Lower lobe of right lung (tissue), 2 donors: ENCODE measurements around the gene CFAP46. TPM values are rescaled to one million over a fixed set of nuclear protein-coding genes. Genes with fewer than 3 reads are reported as not detected.
"Not testable (repeated sequence)": the region's sequence is repeated elsewhere in the genome, so short reads cannot be mapped to it uniquely, and the experiment has no call there.

Source experiments
- ATAC-seq, 2 donors: fragments of 200-7000 bp; cut with Tn5 transposase; one replicate each; pipeline ENCODE4 v1.9.1; 2020 to 2022; ENCODE audit warnings: mild to moderate bottlenecking in 2 of 2, moderate library complexity in 2 of 2
- DNase-seq: peaks from one replicate; pipeline ENCODE4 v3.0.0-alpha.2; 2020
- H3K27ac ChIP-seq: fragments of 200-600 bp; one replicate; pipeline ENCODE4 v1.8.0; 2022
- H3K27me3 ChIP-seq: fragments of 200-600 bp; one replicate; pipeline ENCODE4 v1.8.0; 2022; ENCODE audit warnings: low read depth
- H3K36me3 ChIP-seq: fragments of 200-600 bp; one replicate; pipeline ENCODE4 v1.8.0; 2022; ENCODE audit warnings: mild to moderate bottlenecking
- H3K4me1 ChIP-seq: fragments of 200-600 bp; one replicate; pipeline ENCODE4 v1.8.0; 2022
- H3K4me3 ChIP-seq: fragments of 200-600 bp; one replicate; pipeline ENCODE4 v1.8.0; 2022; ENCODE audit warnings: mild to moderate bottlenecking
- H3K9me3 ChIP-seq: fragments of 200-600 bp; one replicate; pipeline ENCODE4 v1.8.0; 2022
- CTCF ChIP-seq: fragments of 200-600 bp; IDR thresholded peaks from one replicate; pipeline ENCODE4 v1.8.0; 2022; ENCODE audit warnings: antibody characterized with exemption, mild to moderate bottlenecking
- intact Hi-C: fragments of 100-400 bp; cut with DNase I; formaldehyde crosslinking; loops from one replicate; pipeline ENCODE4 v1.11.0; 2022
- total RNA-seq: library from RNA; stranded (reverse); fragmentation: NEBNext Ultra II Directional; extraction: Animal tissue kit (Norgen Biotek cat#: 25700); gene quantifications from one replicate; pipeline ENCODE4 v1.2.1, GENCODE V29; 2021
- donor health status: DM: no; HTN: yes; CAD: no; lungs with severe emphysema.

The CFAP46 gene
- total RNA-seq, 1 donor from 2014 or later = 9.0 TPM

DNA sequence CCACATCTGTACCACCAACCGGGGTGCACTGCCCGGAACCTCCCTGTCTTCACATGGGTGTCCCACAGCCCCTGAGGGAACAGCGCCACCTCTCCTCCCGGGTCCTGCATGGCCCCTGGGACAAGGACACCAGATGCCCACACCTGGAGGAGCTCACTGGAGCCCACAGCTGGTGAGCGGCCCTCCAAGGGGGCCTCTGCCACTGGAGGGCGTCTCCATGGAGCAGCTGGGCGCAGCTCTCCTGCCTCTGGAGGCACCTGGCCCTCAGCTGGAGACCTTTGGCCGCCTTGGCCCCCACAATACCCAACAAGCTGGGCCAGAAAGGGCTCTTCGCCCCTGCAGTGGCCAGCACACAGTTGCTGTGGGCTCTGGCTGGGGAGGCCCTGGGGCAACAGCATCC, 149.2 kb downstream of the CFAP46 start:
- no peak overlapping the region for H3K4me3 ChIP-seq
- H3K4me1 ChIP-seq = no peaks in the 10 kb centered on the region
- intact Hi-C loops = no loop called here
- H3K36me3 ChIP-seq = no peaks in the 10 kb centered on the region
- ATAC-seq = no peak
- no peaks in the 10 kb centered on the region for H3K9me3 ChIP-seq
- H3K27me3 ChIP-seq = peaks cover 52% of the 10 kb centered on the region
- no peak for DNase-seq
- no peak overlapping the region for H3K27ac ChIP-seq
- no peak for TF ChIP-seq CTCF

- Histone ChIP-seq H3K4me1 (no peaks in the 10 kb centered on the region), H3K27ac (no peak overlapping the region), H3K27me3 (peaks cover 56% of the 10 kb centered on the region), H3K4me3 (no peak overlapping the region), H3K36me3 (no peaks in the 10 kb centered on the region), H3K9me3 (no peaks in the 10 kb centered on the region)
- ATAC-seq (no peak), DNase-seq (no peak)
- no peak for TF ChIP-seq CTCF
- intact Hi-C loops = no loop called here
These were observed 149.6 kb downstream of the CFAP46 start for GRCh38 chr10:132792796-132793195.

DNA sequence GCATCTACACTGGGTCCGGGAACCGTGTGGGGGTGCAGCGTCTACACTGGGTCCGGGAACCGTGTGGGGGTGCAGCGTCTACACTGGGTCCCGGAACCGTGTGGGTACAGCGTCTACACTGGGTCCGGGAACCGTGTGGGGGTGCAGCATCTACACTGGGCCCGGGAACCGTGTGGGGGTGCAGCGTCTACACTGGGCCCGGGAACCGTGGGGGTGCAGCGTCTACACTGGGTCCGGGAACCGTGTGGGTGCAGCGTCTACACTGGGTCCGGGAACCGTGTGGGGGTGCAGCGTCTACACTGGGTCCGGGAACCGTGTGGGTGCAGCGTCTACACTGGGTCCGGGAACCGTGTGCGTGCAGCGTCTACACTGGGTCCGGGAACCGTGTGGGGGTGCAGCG, 150.3 kb downstream of the CFAP46 start:
- peaks cover 63% of the 10 kb centered on the region for H3K27me3 ChIP-seq
- not testable (repeated sequence) for H3K9me3 ChIP-seq

GRCh38 chr10:132790934-132791829, 151.2 kb downstream of the CFAP46 start:
- no peaks in the 10 kb centered on the region for H3K36me3 ChIP-seq
- H3K4me3 ChIP-seq = no peak overlapping the region
- no peak overlapping the region for H3K27ac ChIP-seq
- DNase-seq (no peak), ATAC-seq (no peak)
- peaks cover 72% of the 10 kb centered on the region for H3K27me3 ChIP-seq
- peaks cover 15% of the 10 kb centered on the region for H3K4me1 ChIP-seq
- no peaks in the 10 kb centered on the region for H3K9me3 ChIP-seq
- TF ChIP-seq CTCF = no peak
- intact Hi-C loops = no loop called here

More for the DNA sequence above, 150.3 kb downstream of the CFAP46 start:
- intact Hi-C loops, ATAC-seq, H3K36me3 ChIP-seq, H3K4me3 ChIP-seq, DNase-seq, H3K4me1 ChIP-seq, H3K27ac ChIP-seq: not testable (repeated sequence)

- Histone ChIP-seq H3K4me3 (no peak overlapping the region), H3K27me3 (peaks cover 75% of the 10 kb centered on the region), H3K36me3 (no peaks in the 10 kb centered on the region), H3K9me3 (no peaks in the 10 kb centered on the region), H3K27ac (no peak overlapping the region), H3K4me1 (peaks cover 15% of the 10 kb centered on the region)
- DNase-seq = no peak
- ATAC-seq = no peak
- no peak for TF ChIP-seq CTCF
- intact Hi-C loops = no loop called here
These were observed 151.9 kb downstream of the CFAP46 start for GRCh38 chr10:132790470-132790869.

GRCh38 chr10:132789659-132790148, 152.7 kb downstream of the CFAP46 start:
- intact Hi-C loops = no loop called here
- H3K36me3 ChIP-seq = no peaks in the 10 kb centered on the region
- peaks cover 15% of the 10 kb centered on the region for H3K4me1 ChIP-seq
- DNase-seq = no peak
- peaks cover 78% of the 10 kb centered on the region for H3K27me3 ChIP-seq
- no peak for ATAC-seq
- H3K27ac ChIP-seq = no peak overlapping the region
- H3K9me3 ChIP-seq = no peaks in the 10 kb centered on the region
- no peak for TF ChIP-seq CTCF
- no peak overlapping the region for H3K4me3 ChIP-seq
